Natural killer cell (primary cell): Measurements from ENCODE around the gene BNC1. TPM values are rescaled to one million over a fixed set of nuclear protein-coding genes. Genes with fewer than 3 reads are reported as not detected.

Experiments used
- ATAC-seq, 3 donors: fragments of 150-1000 bp in 2 of 3; fragments of 200-7000 bp in 1 of 3; cut with Tn5 transposase; 1 replicate in 1 of 3; 2 replicates in 2 of 3; pipeline ENCODE4 v1.10.0; 2021; ENCODE audit warnings: mild to moderate bottlenecking in 2 of 3, moderate library complexity in 2 of 3
- DNase-seq, 2 donors: peaks; one replicate each; pipeline versions ENCODE4 v3.0.0 to v3.0.0-alpha.2; 2013 to 2021; ENCODE audit warnings: mixed read lengths in 1 of 2
- H3K27ac ChIP-seq: one replicate; pipeline ENCODE4 v1.5.1; 2013; ENCODE audit warnings: mild to moderate bottlenecking, low read length
- H3K27me3 ChIP-seq: one replicate; pipeline ENCODE4 v1.6.1; 2013; ENCODE audit warnings: low read length; ENCODE audit not compliant: control insufficient read depth, insufficient read depth
- H3K36me3 ChIP-seq: one replicate; pipeline ENCODE4 v1.6.1; 2013; ENCODE audit warnings: low read length; ENCODE audit not compliant: control insufficient read depth, insufficient read depth
- H3K4me1 ChIP-seq: one replicate; pipeline ENCODE4 v1.6.1; 2013; ENCODE audit warnings: low read length; ENCODE audit not compliant: control insufficient read depth, insufficient read depth
- H3K4me3 ChIP-seq: one replicate; pipeline ENCODE4 v1.5.1; 2013; ENCODE audit warnings: low read length
- H3K9me3 ChIP-seq: one replicate; pipeline ENCODE4 v1.6.1; 2013; ENCODE audit warnings: low read length; ENCODE audit not compliant: control insufficient read depth, insufficient read depth
- H3K27ac Mint-ChIP-seq, 2 donors: one replicate each; pipeline ENCODE4 v1.8.0; 2022; ENCODE audit warnings: mild to moderate bottlenecking in 2 of 2, mixed read lengths in 2 of 2, moderate library complexity in 1 of 2
- H3K27me3 Mint-ChIP-seq, 2 donors: one replicate each; pipeline ENCODE4 v1.8.0; 2022; ENCODE audit warnings: low read depth in 2 of 2, mixed read lengths in 2 of 2
- H3K36me3 Mint-ChIP-seq: one replicate; pipeline ENCODE4 v1.8.0; 2022; ENCODE audit warnings: mixed read lengths
- H3K4me1 Mint-ChIP-seq, 2 donors: one replicate each; pipeline ENCODE4 v1.8.0; 2022; ENCODE audit warnings: mixed read lengths in 2 of 2
- H3K4me3 Mint-ChIP-seq: one replicate; pipeline ENCODE4 v1.8.0; 2022; ENCODE audit warnings: mild to moderate bottlenecking, moderate library complexity, mixed read lengths
- H3K9me3 Mint-ChIP-seq, 2 donors: one replicate each; pipeline ENCODE4 v1.8.0; 2022; ENCODE audit warnings: mixed read lengths in 2 of 2
- CTCF ChIP-seq: fragments of 200-600 bp; IDR thresholded peaks from one replicate; pipeline ENCODE4 v1.8.0; 2022; ENCODE audit warnings: antibody characterized with exemption
- WGBS: methylation state at CpG from one replicate; pipeline ENCODE4 v1.1.7; 2013; ENCODE audit warnings: missing lambda C conversion rate; ENCODE audit not compliant: insufficient coverage; 5-methylcytosine and 5-hydroxymethylcytosine counted together
- intact Hi-C: fragments of 100-400 bp; cut with micrococcal nuclease; formaldehyde crosslinking; loops from one replicate; pipeline ENCODE4 v1.14.2; 2022
- total RNA-seq, 4 donors: library from RNA; stranded (reverse); fragments of 120-200 nt in 1 of 4; gene quantifications; one replicate each; pipeline versions ENCODE4 v1.2.3 to v1.2.4, GENCODE V29; 2013 to 2022

BNC1 gene
- total RNA-seq, 3 donors from 2014 or later (not counting 1 experiment from before 2014, with no cell fraction given), result not detected

GRCh38 chr15:83282141-83282540, 2.3 kb downstream of the BNC1 start:
- Mint-ChIP-seq H3K4me3 (peak overlapping the region; percentile 21), H3K36me3 (peaks cover 8% of the 10 kb centered on the region), H3K27ac (no peak overlapping the region), H3K27me3 (peaks cover 48 to 82% of the 10 kb centered on the region in 2 donors), H3K9me3 (no peaks in the 10 kb centered on the region), H3K4me1 (peaks cover 0 to 10% of the 10 kb centered on the region in 2 donors)
- peaks cover 41% of the 10 kb centered on the region for H3K27me3 ChIP-seq
- ATAC-seq (no peak), DNase-seq (no peak)
- no peaks in the 10 kb centered on the region for H3K9me3 ChIP-seq
- peaks cover 7% of the 10 kb centered on the region for H3K4me1 ChIP-seq
- no peak overlapping the region for H3K4me3 ChIP-seq
- 70% methylated on average over 3 of the region's 5 CpGs for WGBS
- no peak overlapping the region for H3K27ac ChIP-seq
- TF ChIP-seq CTCF, result no peak
- intact Hi-C loops, result no loop called here
- no peaks in the 10 kb centered on the region for H3K36me3 ChIP-seq

- Mint-ChIP-seq H3K27me3 (peaks cover 39 to 69% of the 10 kb centered on the region in 2 donors), H3K27ac (no peak overlapping the region)
Measured at GRCh38 chr15:83278191-83278590, 6.3 kb downstream of the BNC1 start.

GRCh38 chr15:83276661-83277060, 7.8 kb downstream of the BNC1 start:
- Mint-ChIP-seq H3K27ac (no peak overlapping the region), H3K4me1 (no peaks in the 10 kb centered on the region), H3K9me3 (no peaks in the 10 kb centered on the region), H3K4me3 (no peak overlapping the region), H3K27me3 (peaks cover 31 to 55% of the 10 kb centered on the region in 2 donors), H3K36me3 (no peaks in the 10 kb centered on the region)
- H3K27me3 ChIP-seq, result peaks cover 22% of the 10 kb centered on the region
- H3K4me1 ChIP-seq, result no peaks in the 10 kb centered on the region
- no peak for DNase-seq
- 83% methylated on average over 5 of the region's 5 CpGs for WGBS
- H3K27ac ChIP-seq, result no peak overlapping the region
- no peak overlapping the region for H3K4me3 ChIP-seq
- no peaks in the 10 kb centered on the region for H3K9me3 ChIP-seq
- TF ChIP-seq CTCF, result no peak
- H3K36me3 ChIP-seq, result no peaks in the 10 kb centered on the region
- no peak for ATAC-seq
- intact Hi-C loops, result no loop called here

More at GRCh38 chr15:83278191-83278590, 6.3 kb downstream of the BNC1 start:
- DNase-seq (no peak), ATAC-seq (no peak)
- Histone ChIP-seq H3K4me1 (no peaks in the 10 kb centered on the region), H3K4me3 (no peak overlapping the region), H3K9me3 (no peaks in the 10 kb centered on the region), H3K27me3 (peaks cover 30% of the 10 kb centered on the region), H3K27ac (no peak overlapping the region), H3K36me3 (no peaks in the 10 kb centered on the region)
- peaks cover 0 to 5% of the 10 kb centered on the region in 2 donors for H3K4me1 Mint-ChIP-seq
- H3K36me3 Mint-ChIP-seq, result no peaks in the 10 kb centered on the region
- no peak overlapping the region for H3K4me3 Mint-ChIP-seq
- intact Hi-C loops, result no loop called here
- no peaks in the 10 kb centered on the region for H3K9me3 Mint-ChIP-seq
- no peak for TF ChIP-seq CTCF

GRCh38 chr15:83275412-83275811, 9.1 kb downstream of the BNC1 start:
- 100% methylated on average over 2 of the region's 3 CpGs for WGBS
- no peaks in the 10 kb centered on the region for H3K9me3 Mint-ChIP-seq
- H3K36me3 Mint-ChIP-seq, result no peaks in the 10 kb centered on the region
- TF ChIP-seq CTCF, result no peak
- peaks cover 27 to 54% of the 10 kb centered on the region in 2 donors for H3K27me3 Mint-ChIP-seq
- intact Hi-C loops, result no loop called here
- no peak for ATAC-seq
- Histone ChIP-seq H3K27ac (no peak overlapping the region), H3K36me3 (no peaks in the 10 kb centered on the region), H3K27me3 (peaks cover 14% of the 10 kb centered on the region), H3K4me3 (no peak overlapping the region), H3K4me1 (no peaks in the 10 kb centered on the region), H3K9me3 (no peaks in the 10 kb centered on the region)
- no peak for DNase-seq
- no peak overlapping the region for H3K4me3 Mint-ChIP-seq
- no peak overlapping the region for H3K27ac Mint-ChIP-seq
- H3K4me1 Mint-ChIP-seq, result no peaks in the 10 kb centered on the region
